Measurements from ENCODE around the gene RRAD.

RRAD gene

DNA sequence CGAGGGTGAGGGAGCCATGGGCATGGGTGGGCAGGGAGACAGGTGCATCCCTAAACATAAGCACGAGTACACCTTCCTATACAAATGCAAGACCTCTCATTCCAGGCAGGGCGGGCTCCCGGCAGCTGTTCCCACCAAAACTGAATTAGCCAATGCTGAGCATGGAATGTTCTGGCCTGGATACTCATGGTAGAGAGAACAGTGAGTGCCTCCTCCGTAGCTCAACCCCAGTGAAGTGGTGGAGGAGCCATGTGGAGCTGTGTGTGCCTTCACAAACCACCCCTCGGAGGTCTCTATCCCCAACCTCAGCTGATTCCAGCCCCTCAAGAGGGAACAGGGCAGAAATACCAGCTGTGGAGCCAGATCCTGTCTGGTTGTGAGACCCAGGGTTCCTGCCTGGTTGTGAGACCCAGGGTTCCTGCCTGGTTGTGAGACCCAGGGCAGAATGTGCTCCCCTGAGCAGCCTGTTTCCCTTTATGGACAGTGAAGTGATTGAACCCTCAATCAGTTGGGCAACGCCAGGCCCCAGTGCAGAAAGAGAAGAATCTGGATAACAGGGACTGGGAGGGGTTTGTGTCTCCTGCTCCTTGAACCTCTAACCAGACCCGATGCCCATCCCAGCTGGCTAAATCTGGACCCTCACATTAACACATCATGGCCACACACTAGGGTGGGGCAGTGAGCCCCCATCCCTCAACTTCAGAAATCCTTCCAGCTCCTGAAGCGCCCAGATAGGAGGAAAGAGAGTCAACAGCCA, 4.2 kb downstream of the RRAD start:
- no peak overlapping the region for H3K4me3 ChIP-seq (ENCODE audit: low read depth, low read length)
- H3K27me3 ChIP-seq = peaks cover 5% of the 10 kb centered on the region; the same call in 1 of the 2 replicates
- H3K4me1 ChIP-seq = peaks cover 24% of the 10 kb centered on the region
- no peaks in the 10 kb centered on the region for H3K36me3 ChIP-seq
- TF ChIP-seq, protein P1, sequence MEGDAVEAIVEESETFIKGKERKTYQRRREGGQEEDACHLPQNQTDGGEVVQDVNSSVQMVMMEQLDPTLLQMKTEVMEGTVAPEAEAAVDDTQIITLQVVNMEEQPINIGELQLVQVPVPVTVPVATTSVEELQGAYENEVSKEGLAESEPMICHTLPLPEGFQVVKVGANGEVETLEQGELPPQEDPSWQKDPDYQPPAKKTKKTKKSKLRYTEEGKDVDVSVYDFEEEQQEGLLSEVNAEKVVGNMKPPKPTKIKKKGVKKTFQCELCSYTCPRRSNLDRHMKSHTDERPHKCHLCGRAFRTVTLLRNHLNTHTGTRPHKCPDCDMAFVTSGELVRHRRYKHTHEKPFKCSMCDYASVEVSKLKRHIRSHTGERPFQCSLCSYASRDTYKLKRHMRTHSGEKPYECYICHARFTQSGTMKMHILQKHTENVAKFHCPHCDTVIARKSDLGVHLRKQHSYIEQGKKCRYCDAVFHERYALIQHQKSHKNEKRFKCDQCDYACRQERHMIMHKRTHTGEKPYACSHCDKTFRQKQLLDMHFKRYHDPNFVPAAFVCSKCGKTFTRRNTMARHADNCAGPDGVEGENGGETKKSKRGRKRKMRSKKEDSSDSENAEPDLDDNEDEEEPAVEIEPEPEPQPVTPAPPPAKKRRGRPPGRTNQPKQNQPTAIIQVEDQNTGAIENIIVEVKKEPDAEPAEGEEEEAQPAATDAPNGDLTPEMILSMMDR (IDR thresholded peaks at IDR 0.05; ENCODE audit: low read depth, low read length) = no peak
- no peak for DNase-seq
- no peaks in the 10 kb centered on the region for H3K9me3 ChIP-seq

DNA sequence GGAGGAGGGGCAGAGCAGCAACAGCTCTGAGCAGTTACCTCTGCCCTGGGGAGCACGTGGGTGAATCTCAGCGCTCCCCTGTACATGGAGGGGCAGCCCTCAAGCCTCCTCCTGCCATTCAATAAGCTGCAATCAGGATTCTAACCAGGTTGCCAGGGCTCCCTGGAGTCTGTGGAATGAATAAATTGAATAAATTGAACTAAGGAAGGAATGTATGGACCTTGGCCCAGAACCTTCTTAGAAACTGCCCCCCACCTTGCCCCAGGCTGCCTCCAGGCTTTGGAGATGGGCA, 5.1 kb downstream of the RRAD start:
- Histone ChIP-seq H3K9me3 (no peaks in the 10 kb centered on the region), H3K36me3 (no peaks in the 10 kb centered on the region)

DNA sequence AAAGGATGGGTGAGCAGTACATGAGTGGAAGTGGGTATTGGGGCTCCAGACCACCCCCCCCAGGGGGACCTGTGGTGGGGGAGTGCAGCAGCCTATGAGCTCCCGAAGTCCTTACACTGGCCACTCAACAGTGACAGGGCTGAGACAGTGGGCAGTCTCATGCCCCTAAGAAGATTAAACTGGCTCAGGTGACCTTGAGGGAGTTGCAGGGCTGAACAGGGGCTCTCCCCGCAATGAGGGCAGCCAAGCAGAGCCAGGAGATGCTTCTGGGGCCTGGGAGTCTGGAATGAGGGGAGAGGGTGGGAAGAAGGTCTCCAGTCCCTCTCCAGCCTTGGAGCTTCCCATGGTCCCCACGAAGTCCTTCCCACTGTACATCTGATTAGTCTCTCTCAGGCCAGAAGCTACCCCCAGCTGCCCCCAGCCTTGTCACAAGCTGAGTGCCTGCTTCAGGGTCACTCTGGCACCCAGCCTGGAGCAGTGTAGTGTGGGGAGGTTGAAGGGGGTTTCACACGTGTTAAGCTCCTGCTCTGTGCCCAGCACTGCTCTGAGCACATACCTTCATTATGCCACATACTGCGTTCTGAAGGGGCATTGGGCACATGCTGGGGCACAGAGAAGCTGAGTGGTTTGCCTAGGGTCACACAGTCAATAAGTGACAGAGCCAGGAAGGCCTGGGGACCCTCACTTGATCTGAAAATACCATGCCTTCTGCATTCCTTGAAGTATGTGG, 5.6 kb downstream of the RRAD start:
- no peak overlapping the region for H3K4me3 ChIP-seq (ENCODE audit: low read depth, low read length)
- DNase-seq = no peak
- H3K9me3 ChIP-seq = no peaks in the 10 kb centered on the region
- H3K36me3 ChIP-seq = no peaks in the 10 kb centered on the region
- TF ChIP-seq, protein P1 (IDR thresholded peaks at IDR 0.05; ENCODE audit: low read depth, low read length) = no peak
- H3K4me1 ChIP-seq = peaks cover 24% of the 10 kb centered on the region
- peaks cover 1% of the 10 kb centered on the region; the same call in 1 of the 2 replicates for H3K27me3 ChIP-seq

More for the DNA sequence above, 5.1 kb downstream of the RRAD start:
- DNase-seq = no peak
- no peak overlapping the region for H3K4me3 ChIP-seq (ENCODE audit: low read depth, low read length)
- TF ChIP-seq, protein P1 (IDR thresholded peaks at IDR 0.05; ENCODE audit: low read depth, low read length) = no peak
- H3K27me3 ChIP-seq = peaks cover 5% of the 10 kb centered on the region; the same call in 1 of the 2 replicates
- peaks cover 24% of the 10 kb centered on the region for H3K4me1 ChIP-seq

DNA sequence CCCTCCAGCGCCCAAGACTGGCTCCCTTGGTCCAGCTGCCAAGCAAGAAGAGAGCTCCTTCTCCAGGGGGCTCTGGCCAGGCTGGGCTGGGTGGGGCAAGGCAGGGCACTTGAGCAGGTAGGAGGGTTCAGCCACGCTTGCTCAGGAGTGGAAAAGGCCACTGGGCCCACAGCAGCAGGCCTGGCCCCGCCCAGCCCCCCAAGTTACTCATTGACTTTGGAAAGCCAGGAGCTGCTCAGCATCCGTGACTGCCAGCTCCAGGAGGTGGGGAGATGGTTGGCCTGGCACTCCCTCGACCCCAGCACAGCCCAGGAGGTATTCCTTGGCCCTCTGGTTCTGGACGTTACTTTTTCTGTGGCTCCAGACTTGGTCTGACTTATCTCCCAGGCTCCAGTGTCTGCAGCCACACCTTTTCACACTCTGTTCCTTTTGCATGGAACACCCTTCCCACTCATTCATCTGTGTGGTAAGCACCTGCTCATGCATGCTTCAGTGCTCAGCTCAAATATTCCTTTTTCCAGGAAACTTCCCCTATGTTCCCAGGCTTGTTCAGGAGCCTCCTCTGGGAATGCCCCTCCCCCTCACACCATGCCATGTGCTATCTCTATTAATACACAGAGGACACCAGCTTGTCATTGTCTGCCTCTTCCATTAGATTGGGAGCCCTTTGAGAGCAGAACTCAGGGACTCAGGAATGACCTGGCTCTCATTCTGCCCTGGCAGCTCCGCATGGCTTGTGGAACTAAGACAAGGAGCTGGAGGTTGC, 6.3 kb downstream of the RRAD start, which contains the start of gene CDH16:
CDH16 (minus strand) TSS at position 83 of the 766 bp plus-strand sequence. CDS start 820 bp downstream, outside the sequence.
- Histone ChIP-seq H3K36me3 (no peaks in the 10 kb centered on the region), H3K4me3 (ENCODE audit: low read depth, low read length) (no peak within 1 kb of the TSS), H3K27me3 (no peaks in the 10 kb centered on the region), H3K9me3 (no peaks in the 10 kb centered on the region), H3K4me1 (peaks cover 24% of the 10 kb centered on the region)
- TF ChIP-seq, protein P1 (IDR thresholded peaks at IDR 0.05; ENCODE audit: low read depth, low read length) = no peak
- no peak for DNase-seq

DNA sequence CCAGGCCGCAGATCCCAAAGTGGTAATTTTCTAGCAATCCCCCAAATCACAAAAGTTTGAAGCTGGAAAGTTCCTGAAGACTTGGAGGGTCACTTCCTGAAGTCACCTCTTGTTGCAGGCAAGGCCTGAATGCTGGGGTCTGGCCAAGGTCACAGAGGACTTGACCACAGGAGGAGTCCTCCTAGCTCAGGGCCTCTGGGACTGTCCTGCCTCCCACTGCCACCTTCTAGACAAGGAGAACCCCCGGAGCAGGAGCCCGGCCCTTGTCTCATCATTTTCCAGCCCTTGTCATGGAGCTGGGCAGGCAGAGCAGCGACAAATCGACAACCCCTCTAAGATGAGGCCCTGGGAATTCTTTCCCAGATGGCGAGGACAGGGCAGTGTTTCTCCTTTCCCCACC, 7.0 kb downstream of the RRAD start:
- Histone ChIP-seq H3K4me3 (ENCODE audit: low read depth, low read length) (no peak overlapping the region), H3K36me3 (no peaks in the 10 kb centered on the region), H3K4me1 (peaks cover 19% of the 10 kb centered on the region), H3K9me3 (no peaks in the 10 kb centered on the region), H3K27me3 (no peaks in the 10 kb centered on the region)
- DNase-seq = no peak
- TF ChIP-seq, protein P1 (IDR thresholded peaks at IDR 0.05; ENCODE audit: low read depth, low read length) = no peak

Data from BE2C (cell line).